Neural cell (in vitro differentiated cells): ENCODE data around the gene NPS. TPM values are rescaled to one million over a fixed set of nuclear protein-coding genes. Genes with fewer than 3 reads are reported as not detected.

Source experiments
- H2AFZ ChIP-seq: fragments of 200-600, 300-800 bp; sonication (generic), shearing (Covaris generic); 2 replicates; pipeline ENCODE4 v1.6.0; 2014; ENCODE audit warnings: low read depth, mild to moderate bottlenecking, antibody characterized with exemption, low read length, moderate library complexity
- H3F3A ChIP-seq: fragments of 200-600 bp; shearing (Covaris generic); 2 replicates; pipeline ENCODE4 v1.6.1; 2016; ENCODE audit warnings: mild to moderate bottlenecking, moderate library complexity, mixed read lengths, antibody characterized with exemption, low read length; ENCODE audit not compliant: insufficient read depth, poor library complexity, severe bottlenecking
- H3K27ac ChIP-seq: fragments of 200-600, 300-800 bp; sonication (generic), shearing (Covaris generic); 2 replicates; pipeline ENCODE4 v1.5.1; 2014; ENCODE audit warnings: mild to moderate bottlenecking, low read length, moderate library complexity
- H3K27me3 ChIP-seq: fragments of 300-800, 200-600 bp; sonication (generic), shearing (Covaris generic); 2 replicates; pipeline ENCODE4 v1.6.0; 2014; ENCODE audit warnings: mild to moderate bottlenecking, low read depth, low read length, moderate library complexity; ENCODE audit not compliant: insufficient read depth
- H3K36me3 ChIP-seq: fragments of 300-800, 200-600 bp; sonication (generic), shearing (Covaris generic); 2 replicates; pipeline ENCODE4 v1.5.1; 2014; ENCODE audit warnings: mild to moderate bottlenecking, antibody characterized with exemption, low read length, moderate library complexity; ENCODE audit not compliant: insufficient read depth
- H3K4me2 ChIP-seq: fragments of 300-800, 200-600 bp; sonication (generic), shearing (Covaris generic); 2 replicates; pipeline ENCODE4 v1.6.0; 2014; ENCODE audit warnings: mild to moderate bottlenecking, low read length
- H3K4me3 ChIP-seq: fragments of 300-800, 200-600 bp; sonication (generic), shearing (Covaris generic); 2 replicates; pipeline ENCODE4 v1.5.1; 2014; ENCODE audit warnings: mild to moderate bottlenecking, low read length, moderate library complexity
- H3K79me2 ChIP-seq: fragments of 200-600 bp; shearing (Covaris generic); replicated peaks from 2 replicates; pipeline ENCODE4 v1.6.0; 2014; ENCODE audit warnings: mild to moderate bottlenecking, low read length, moderate library complexity; ENCODE audit not compliant: insufficient read depth
- H3K9ac ChIP-seq: fragments of 300-800, 200-600 bp; sonication (generic), shearing (Covaris generic); 2 replicates; pipeline ENCODE4 v1.6.1; 2016; ENCODE audit warnings: mild to moderate bottlenecking, low read length, mixed read lengths
- H3K9me2 ChIP-seq: fragments of 200-600 bp; shearing (Covaris generic); 2 replicates; pipeline ENCODE4 v1.6.1; 2016; ENCODE audit warnings: mild to moderate bottlenecking, low read length, mixed read lengths; ENCODE audit not compliant: insufficient read depth
- H3K9me3 ChIP-seq: fragments of 200-600, 300-800 bp; sonication (generic), shearing (Covaris generic); 2 replicates; pipeline ENCODE4 v1.6.1; 2016; ENCODE audit warnings: mild to moderate bottlenecking, mixed run types, low read length, moderate library complexity, mixed read lengths
- H4K20me1 ChIP-seq: fragments of 200-600 bp; shearing (Covaris generic); 2 replicates; pipeline ENCODE4 v1.6.1; 2016; ENCODE audit warnings: mild to moderate bottlenecking, mixed run types; ENCODE audit not compliant: insufficient read depth
- CTCF ChIP-seq: fragments of 450-650 bp; IDR thresholded peaks from 2 replicates; pipeline ENCODE4 v1.5.1; 2014; ENCODE audit warnings: antibody characterized with exemption, mild to moderate bottlenecking, moderate library complexity; ENCODE audit not compliant: poor library complexity, severe bottlenecking
- EP300 ChIP-seq: fragments of 450-650 bp; conservative IDR thresholded peaks from 2 replicates; pipeline ENCODE4 v1.6.1; 2014; ENCODE audit warnings: antibody characterized with exemption, mild to moderate bottlenecking, moderate library complexity; ENCODE audit not compliant: poor library complexity, severe bottlenecking
- EZH2 ChIP-seq: fragments of 200-600, 300-800 bp; shearing (Covaris generic), sonication (generic); IDR thresholded peaks from 2 replicates; pipeline ENCODE4 v1.6.1; 2014; ENCODE audit warnings: antibody characterized with exemption, low read length, borderline replicate concordance, mild to moderate bottlenecking; ENCODE audit not compliant: insufficient read depth, poor library complexity, severe bottlenecking
- MXI1 ChIP-seq: fragments of 450-650 bp; conservative IDR thresholded peaks from 2 replicates; pipeline ENCODE4 v1.6.1; 2014; ENCODE audit warnings: antibody characterized with exemption, mild to moderate bottlenecking; ENCODE audit not compliant: poor library complexity, severe bottlenecking
- POLR2AphosphoS5 ChIP-seq: IDR thresholded peaks from 2 replicates; pipeline ENCODE4 v1.6.1; 2012
- RAD21 ChIP-seq: fragments of 450-650 bp; conservative IDR thresholded peaks from 2 replicates; pipeline ENCODE4 v1.6.1; 2014; ENCODE audit warnings: antibody characterized with exemption, mild to moderate bottlenecking, moderate library complexity
- REST ChIP-seq: IDR thresholded peaks from 2 replicates; pipeline ENCODE4 v1.6.1; 2012; ENCODE audit warnings: borderline replicate concordance
- SMC3 ChIP-seq: fragments of 450-650 bp; conservative IDR thresholded peaks from 2 replicates; pipeline ENCODE4 v1.6.1; 2014; ENCODE audit warnings: antibody characterized with exemption, mild to moderate bottlenecking, moderate library complexity; ENCODE audit not compliant: poor library complexity
- TAF1 ChIP-seq: IDR thresholded peaks from 2 replicates; pipeline ENCODE4 v1.6.1; 2012; ENCODE audit warnings: low read depth
- polyA plus RNA-seq: library from polyadenylated mRNA; depleted of rRNA; stranded (reverse); fragments of >200 nt; gene quantifications from 2 replicates; pipeline ENCODE4 v1.2.3, GENCODE V29; 2014

Gene NPS
- polyA plus RNA-seq, 1 donor from 2014 or later: not detected

- Histone ChIP-seq H3K27ac (peak overlapping the region; percentile 50), H3K79me2 (no peaks in the 10 kb centered on the region), H2AFZ (no peak overlapping the region)
Observed at GRCh38 chr10:127550861-127551260, 1.8 kb downstream of the NPS start.

GRCh38 chr10:127552446-127552845 is 3.3 kb downstream of the NPS start:
- H4K20me1 ChIP-seq: no peaks in the 10 kb centered on the region
- no peak overlapping the region for H3K4me3 ChIP-seq
- no peaks in the 10 kb centered on the region for H3F3A ChIP-seq
- no peak overlapping the region for H3K9ac ChIP-seq
- H3K79me2 ChIP-seq: no peaks in the 10 kb centered on the region
- no peaks in the 10 kb centered on the region for H3K9me2 ChIP-seq
- TF ChIP-seq SMC3: no peak
- TF ChIP-seq TAF1: no peak
- no peak for TF ChIP-seq EP300
- TF ChIP-seq MXI1: no peak
- no peak for TF ChIP-seq CTCF
- no peak for TF ChIP-seq REST
- no peak for TF ChIP-seq POLR2AphosphoS5
- TF ChIP-seq RAD21: no peak
- H3K9me3 ChIP-seq: no peaks in the 10 kb centered on the region
- no peak overlapping the region for H3K27ac ChIP-seq
- H2AFZ ChIP-seq: no peak overlapping the region
- H3K27me3 ChIP-seq: peaks cover 7% of the 10 kb centered on the region
- no peak overlapping the region for H3K4me2 ChIP-seq
- no peaks in the 10 kb centered on the region for H3K36me3 ChIP-seq

More at GRCh38 chr10:127550861-127551260, 1.8 kb downstream of the NPS start:
- no peaks in the 10 kb centered on the region for H3K9me3 ChIP-seq
- H3K27me3 ChIP-seq: no peaks in the 10 kb centered on the region
- H3K36me3 ChIP-seq: no peaks in the 10 kb centered on the region
- no peaks in the 10 kb centered on the region for H3F3A ChIP-seq
- no peaks in the 10 kb centered on the region for H4K20me1 ChIP-seq
- no peak overlapping the region for H3K4me2 ChIP-seq
- peak overlapping the region; percentile 10 for H3K9ac ChIP-seq
- TF ChIP-seq TAF1 (no peak), POLR2AphosphoS5 (peak; percentile 18), MXI1 (no peak), REST (peak; percentile 33), EZH2 (no peak), RAD21 (no peak)
- peak overlapping the region; percentile 29 for H3K4me3 ChIP-seq
- no peaks in the 10 kb centered on the region for H3K9me2 ChIP-seq
